HG03066 (cell line): Measurements from ENCODE around the gene RNU7-1.

ENCODE experiments used
- ATAC-seq: cut with Tn5 transposase; IDR thresholded peaks from one replicate; pipeline ENCODE4 v1.9.1; 2021; ENCODE audit warnings: low read depth; ENCODE audit not compliant: unreplicated experiment

RNU7-1 gene

GRCh38 chr12:6952121-6952862, 8.7 kb downstream of the RNU7-1 start:
- no peak for ATAC-seq

GRCh38 chr12:6952863-6953441, 9.3 kb downstream of the RNU7-1 start:
- ATAC-seq: no peak

GRCh38 chr12:6953442-6954315, 10.1 kb downstream of the RNU7-1 start:
- peak; percentile 39 for ATAC-seq

GRCh38 chr12:6954316-6955107, 10.9 kb downstream of the RNU7-1 start:
- no peak for ATAC-seq

GRCh38 chr12:6955108-6956020, 11.7 kb downstream of the RNU7-1 start:
- no peak for ATAC-seq

- no peak for ATAC-seq
Observed at GRCh38 chr12:6956021-6956727, 12.6 kb downstream of the RNU7-1 start.

GRCh38 chr12:6957151-6957701, 13.6 kb downstream of the RNU7-1 start:
- ATAC-seq: no peak

- no peak for ATAC-seq
Observed at GRCh38 chr12:6957741-6958608, 14.4 kb downstream of the RNU7-1 start.

- no peak for ATAC-seq
Observed at GRCh38 chr12:6958609-6959057, 15.0 kb downstream of the RNU7-1 start.

- ATAC-seq: peak; percentile 43
Observed at GRCh38 chr12:6959058-6959804, 15.6 kb downstream of the RNU7-1 start.

- no peak for ATAC-seq
Observed at GRCh38 chr12:6959805-6960592, 16.4 kb downstream of the RNU7-1 start.

- ATAC-seq: no peak
Observed at GRCh38 chr12:6960593-6961277, 17.1 kb downstream of the RNU7-1 start.

GRCh38 chr12:6961278-6961694, 17.7 kb downstream of the RNU7-1 start:
- no peak for ATAC-seq

- ATAC-seq: no peak
Observed at GRCh38 chr12:6961695-6962284, 18.2 kb downstream of the RNU7-1 start.
